Activated CD8-positive, alpha-beta memory T cell treated with anti-CD3 and anti-CD28 coated beads, Interleukin-2, amount 50 U/mL, for 24 hours (primary cell): ENCODE data around the gene MCAM.

Source experiments
- DNase-seq: peaks from one replicate; pipeline ENCODE4 v3.0.0-alpha.2; 2020; ENCODE audit errors: extremely low read depth

Gene MCAM

DNA sequence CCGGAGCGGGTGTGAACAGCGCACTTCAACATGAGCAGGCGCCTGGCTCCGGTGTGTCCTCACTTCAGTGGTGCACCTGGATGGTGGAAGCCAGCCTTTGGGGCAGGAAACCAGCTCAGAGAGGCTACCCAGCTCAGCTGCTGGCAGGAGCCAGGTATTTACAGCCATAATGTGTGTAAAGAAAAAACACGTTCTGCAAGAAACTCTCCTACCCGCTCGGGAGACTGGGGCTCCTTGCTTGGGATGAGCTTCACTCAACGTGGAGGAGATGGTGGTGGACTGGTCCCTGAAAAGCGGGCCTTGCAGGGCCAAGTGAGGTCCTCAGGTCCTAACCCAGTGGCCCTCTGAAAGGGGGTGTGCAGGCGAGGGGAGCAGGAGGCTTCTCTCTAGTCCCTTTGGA is 7.5 kb downstream of the MCAM start:
- no peak for DNase-seq

DNA sequence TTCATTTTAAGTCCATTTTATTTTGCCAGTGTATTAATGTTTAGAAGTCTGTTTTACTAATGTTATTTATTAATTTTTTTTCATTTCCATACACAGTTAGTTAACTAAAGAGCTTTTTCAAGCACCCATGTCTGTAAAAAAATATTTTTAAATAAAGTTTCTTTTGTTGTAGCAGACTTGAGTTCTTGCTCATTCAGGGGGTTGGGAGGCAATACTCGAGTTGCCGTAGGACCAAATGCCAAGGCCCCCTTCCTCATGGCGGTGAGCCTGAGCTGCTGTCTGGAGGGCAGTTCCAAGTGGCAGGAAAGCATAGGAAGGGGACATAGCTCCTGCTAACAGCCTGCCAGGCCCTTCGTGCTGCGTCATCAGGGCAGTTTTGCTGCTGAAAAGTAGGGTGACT is 9.0 kb downstream of the MCAM start:
- DNase-seq = no peak

DNA sequence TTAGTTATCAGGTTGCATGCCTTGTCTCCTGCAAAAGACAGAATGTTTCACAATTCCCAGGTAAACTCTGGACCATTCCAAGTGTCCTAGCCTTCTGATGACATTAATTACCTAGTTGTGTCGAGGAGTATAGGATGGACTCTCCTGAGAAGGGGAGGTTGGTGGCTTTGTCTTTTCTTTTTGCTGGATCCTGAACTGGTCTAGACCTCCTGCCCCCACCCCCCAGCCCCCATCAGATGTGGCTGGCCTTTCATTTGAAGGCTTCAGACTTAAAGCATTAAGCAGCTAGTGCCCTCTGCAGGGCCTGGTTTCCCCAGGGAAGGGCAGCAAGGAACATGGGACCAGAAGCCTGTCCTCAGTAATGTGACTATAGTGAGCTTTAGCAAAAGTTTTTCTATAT is 9.7 kb downstream of the MCAM start:
- DNase-seq = no peak

DNA sequence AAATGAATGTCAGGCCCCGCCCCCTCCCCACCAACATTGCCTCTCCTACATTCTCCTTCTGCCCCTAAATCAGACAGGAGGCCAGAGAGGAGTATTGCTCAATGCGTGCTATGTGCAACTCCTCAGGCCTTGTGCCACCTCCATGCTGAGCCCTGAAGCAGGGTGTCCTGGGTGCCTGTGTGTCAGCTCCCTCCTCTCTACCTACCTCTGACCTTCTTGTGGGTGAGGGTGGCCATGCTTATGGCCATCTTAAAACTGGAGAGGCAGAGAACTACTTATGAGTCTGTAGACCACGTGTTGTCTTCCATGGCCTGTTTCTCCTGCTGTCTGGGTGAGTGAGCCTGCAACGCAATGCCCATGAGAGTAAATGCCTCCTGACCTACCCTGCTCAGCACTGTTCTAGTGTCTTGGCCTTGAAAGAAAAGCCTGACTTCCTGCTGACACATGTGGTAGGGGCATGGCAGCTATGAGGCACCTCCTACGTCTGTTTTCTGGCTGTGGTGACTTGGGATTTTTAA is 10.5 kb downstream of the MCAM start:
- no peak for DNase-seq

DNA sequence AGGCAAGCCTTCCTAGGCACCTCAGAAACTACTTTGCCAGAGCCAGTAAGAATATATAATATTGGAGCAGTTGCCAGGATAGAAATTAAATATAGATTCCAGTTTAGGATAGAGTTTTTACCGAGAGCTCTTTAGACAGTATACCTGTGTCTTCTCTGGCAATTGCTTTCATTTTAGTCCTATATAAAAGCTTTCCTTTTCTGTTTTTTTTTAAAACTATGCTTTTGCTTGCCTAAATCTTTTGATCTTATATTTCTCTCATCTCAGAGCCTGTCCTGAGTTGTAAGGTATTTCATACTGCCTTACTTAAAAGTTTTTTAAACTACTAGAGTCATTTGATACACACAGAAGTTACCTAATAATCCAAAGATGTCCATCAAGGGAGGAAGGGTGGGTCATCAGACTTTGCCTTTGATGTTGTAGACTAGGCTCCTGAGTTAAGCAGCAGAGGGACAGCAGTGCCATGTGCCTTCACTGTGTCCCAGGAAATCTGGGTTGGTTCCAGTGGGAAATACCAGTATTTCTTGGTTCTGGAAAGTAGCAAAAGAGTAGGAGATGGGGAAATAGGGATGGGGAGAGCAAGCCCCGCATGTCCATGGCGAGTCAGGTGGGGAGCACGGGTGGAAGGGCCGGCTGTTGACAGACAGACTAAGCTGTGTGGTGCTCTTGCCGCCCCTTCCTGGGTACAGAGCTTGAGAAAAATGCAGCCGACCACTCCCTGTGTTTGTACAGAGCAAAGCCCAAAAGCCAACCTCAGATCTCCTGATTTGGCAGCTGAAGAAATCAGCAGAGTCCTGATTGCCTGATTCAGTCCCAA is 11.2 kb downstream of the MCAM start:
- DNase-seq = no peak

DNA sequence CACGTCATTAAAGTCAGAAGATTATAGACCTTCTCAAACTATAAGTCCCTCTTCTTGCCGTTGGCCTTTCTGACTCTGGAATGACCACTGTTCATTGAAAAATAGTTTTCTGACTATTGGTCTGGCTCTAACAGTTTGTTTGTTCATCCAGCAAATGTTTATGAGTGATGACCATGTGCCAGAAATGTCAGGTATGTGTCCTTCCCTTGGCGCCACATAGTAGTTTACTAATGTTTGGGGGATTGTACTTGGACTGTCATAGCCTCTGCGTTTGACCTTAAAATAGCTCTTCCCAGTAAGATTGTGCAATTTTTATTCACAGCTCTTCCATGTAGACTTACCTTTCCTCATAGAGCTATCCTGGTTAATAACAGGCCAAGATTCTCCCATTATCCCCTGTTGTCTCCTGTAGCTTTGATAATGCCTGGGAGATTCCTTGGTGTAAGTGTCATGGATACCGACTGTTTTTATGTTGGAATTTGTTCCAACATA is 13.7 kb downstream of the MCAM start:
- DNase-seq = no peak

DNA sequence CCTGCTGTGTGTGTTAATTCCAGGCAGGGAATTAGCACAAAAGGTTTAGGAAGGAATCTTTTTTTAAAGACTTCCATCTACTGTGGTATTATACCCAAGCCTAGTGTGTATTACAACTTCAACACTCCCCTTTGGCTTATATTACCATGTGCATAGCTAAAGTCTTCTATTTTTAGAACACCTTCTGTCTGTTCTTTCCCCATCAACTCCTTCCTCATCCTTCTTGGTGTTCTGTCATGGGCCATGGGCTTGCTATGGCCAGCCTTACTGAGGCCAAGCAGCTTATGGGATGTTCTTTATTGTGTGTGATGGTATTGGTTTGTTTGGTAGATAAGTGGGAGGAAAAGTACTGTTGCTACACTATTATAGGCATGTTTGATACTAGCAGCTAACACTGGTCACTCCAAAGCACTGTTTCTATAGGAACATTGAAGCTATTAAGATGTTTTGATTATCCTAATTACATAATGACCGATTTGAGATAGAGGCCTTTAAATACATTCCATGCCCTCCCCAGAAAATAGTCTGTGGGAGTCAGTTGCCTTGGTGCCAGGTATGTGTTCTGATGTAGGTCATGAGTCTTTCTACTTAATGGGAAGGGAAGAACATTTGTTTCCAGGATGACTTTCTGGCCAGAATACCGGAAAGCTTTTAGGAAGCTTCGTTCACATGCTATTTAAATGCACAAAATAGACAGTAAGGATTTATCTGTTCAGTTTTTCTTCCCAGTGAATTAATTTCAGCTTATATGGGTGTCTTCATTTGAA is 16.5 kb downstream of the MCAM start:
- no peak for DNase-seq

DNA sequence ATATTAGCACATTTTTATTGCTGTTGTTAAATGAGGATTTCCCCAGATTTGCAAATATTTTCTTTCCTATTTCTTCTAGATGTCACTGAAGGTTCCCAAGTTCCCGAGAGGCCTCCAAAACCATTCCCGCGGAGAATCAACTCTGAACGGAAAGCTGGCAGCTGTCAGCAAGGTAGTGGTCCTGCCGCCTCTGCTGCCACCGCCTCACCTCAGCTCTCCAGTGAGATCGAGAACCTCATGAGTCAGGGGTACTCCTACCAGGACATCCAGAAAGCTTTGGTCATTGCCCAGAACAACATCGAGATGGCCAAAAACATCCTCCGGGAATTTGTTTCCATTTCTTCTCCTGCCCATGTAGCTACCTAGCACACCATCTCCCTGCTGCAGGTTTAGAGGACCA is 17.5 kb downstream of the MCAM start:
- DNase-seq = no peak

DNA sequence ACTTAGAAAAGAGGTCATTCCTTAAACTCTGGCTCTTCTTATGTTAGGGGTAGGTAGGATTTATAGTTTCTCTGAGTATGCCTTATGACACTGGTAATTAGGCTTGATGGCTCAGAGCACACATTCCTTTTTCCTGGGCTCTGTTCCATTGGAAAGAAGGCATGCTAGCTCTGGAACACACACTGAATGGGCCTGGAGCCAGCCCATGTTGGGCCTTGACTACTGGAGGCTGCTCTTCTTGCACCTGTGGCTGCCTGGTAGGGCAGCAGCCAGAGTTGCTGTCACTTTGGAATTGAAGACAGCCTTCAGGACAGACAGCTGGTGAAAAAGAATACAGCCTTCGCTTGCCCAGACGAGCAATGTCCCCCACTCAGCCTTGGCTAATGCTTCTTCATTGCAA is 18.2 kb downstream of the MCAM start:
- DNase-seq = no peak

DNA sequence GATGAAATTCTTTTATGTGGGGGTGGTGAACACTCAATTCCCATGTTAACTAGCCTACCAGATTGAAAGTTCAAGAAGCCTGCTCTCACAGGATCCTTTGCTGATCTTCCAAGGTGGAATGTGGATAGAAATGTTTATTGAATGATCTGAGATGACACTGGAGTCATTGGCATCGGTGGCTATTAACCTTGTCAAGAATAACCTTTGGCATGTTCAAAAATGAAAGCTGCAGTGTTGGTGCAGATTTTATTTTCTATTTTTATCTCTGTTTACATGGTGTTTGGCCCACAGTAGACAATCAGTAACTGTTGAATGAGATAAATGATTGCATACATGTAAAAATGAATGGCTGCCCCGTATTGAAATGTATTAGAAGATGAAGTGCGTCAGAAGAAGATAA is 19.0 kb downstream of the MCAM start:
- DNase-seq = no peak

DNA sequence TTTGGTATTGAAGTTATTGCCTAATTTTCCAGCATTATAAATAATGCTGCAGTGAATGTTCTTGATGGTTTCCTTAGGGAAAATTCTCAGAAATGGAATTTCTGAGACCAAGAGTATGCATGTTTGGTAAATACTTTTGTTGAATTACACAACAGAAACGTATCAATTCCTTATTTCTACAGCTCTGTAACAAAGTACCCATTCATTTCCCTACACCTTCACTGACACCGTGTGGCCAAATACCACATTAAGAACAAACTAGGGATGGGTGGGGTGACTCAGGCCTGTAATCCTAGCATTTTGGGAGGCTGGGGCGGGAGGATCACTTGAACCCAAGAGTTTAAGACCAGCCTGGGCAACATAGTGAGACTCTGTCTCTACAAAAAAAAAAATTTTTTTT is 21.8 kb downstream of the MCAM start:
- DNase-seq = no peak

DNA sequence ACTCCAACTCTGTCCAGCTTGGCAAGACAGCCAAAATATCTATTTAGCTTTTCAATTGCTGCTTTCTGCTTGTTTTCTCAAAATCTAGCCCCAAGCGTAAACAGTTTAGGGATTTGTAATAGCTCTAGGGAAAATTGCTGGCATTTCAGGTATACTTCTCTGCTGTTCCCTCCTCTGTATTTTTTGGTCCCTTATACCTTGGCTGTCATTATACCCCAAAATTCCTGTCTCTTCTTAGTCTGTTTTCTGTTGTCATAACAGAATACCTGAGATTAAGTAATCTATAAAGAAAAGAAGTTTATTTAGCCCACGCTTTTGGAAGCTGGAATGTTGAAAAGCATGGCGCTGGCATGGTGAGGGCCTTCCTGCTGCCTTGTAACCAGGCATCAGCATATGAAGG is 23.5 kb downstream of the MCAM start:
- DNase-seq = no peak

DNA sequence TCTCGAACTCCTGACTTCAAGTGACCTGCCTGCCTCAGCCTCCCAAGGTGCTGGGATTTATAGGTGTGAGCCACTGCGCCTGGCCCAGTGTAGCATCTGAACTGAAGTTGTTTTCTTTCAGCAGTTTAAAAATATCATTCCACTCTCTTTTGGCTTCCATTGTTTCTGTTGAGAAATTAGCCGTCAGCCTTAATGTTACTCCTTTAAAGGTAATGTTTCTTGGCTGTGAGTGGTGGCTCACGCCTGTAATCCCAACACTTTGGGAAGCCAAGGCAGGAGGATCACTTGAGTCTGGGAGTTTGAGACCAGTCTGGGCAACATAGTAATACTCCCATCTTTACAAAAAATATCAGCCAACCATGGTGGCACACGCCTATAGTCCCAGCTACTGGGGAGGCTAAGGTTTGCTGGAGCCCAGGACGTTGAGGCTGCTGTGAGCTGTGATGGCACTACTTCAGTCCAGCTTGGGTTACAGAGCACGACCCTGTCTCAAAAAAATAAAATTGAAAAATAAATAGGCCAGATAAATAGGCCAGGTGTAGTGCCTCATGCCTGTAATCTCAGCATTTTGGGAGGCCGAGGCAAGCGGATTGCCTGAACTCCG is 25.9 kb downstream of the MCAM start:
- no peak for DNase-seq

DNA sequence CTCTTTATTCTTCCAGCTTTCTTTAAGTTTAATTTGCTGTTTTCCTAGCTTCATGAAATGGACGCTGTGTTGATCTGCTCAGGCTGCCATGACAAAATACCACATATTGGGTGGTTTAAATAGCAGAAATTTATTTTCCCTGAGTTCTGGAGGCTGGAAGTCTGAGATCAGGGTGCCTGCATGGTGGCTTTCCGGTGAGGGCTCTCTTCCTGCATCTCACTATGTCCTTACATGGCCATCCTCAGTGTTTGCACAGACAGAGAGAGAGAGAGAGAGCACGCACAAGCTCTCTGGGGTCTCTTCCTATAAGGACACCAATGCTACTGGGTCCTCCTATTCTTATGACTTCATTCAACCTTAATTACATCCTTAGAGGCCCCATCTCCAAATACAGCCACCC is 28.7 kb downstream of the MCAM start:
- no peak for DNase-seq

DNA sequence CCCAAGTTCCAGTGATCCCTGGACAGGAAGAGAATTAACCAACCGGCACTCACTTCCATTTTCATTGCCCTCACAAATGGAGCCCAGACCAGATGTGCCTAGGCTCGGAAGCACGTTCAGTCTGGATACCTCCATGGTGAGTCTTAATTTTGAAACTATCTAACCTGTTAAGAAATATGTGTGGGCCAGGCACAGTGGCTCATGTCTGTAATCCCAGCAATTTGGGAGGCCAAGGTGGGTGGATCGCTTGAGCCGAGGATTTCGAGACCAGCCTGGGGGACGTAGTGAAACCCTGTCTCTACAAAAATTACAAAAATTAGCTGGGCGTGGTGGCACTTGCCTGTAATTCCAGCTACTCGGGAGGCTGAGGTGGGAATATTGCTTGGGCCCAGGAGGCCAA is 31.5 kb downstream of the MCAM start:
- no peak for DNase-seq

DNA sequence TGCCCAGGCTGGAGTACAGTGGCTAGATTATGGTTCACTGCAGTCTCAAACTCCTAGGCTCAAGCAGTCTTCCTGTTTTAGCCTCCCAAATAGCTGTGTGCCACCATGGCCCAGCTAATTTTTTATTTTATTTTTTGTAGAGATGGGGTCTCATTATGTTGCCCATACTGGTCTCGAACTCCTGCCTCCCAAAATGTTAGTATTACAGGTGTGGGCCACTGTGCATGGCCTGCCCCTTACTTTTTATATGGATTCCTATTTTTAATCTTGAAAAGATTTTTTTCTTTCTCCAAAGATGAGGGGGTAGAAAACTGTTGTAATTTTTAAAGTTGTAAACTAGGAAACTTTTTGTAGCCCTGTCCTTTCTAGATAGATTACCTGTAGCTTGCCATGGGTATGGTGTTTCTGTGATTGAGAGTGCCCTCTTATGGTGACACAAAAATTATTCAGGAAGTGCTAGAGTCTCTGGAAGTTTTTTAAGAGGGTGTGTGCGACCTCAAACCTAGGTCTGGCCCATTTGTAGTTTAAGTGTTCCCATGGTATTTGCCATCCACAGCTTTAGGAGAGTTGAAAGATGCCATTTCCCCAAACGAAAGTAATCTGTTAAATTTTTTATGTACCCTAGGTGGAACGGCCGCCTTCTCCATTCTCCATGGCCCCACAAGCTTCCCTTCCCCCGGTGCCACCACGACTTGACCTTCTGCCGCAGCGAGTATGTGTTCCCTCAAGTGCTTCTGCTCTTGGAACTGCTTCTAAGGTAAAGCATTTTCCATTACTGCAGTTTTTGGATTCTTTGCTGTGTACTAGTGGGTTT is 32.4 kb downstream of the MCAM start:
- DNase-seq = no peak

DNA sequence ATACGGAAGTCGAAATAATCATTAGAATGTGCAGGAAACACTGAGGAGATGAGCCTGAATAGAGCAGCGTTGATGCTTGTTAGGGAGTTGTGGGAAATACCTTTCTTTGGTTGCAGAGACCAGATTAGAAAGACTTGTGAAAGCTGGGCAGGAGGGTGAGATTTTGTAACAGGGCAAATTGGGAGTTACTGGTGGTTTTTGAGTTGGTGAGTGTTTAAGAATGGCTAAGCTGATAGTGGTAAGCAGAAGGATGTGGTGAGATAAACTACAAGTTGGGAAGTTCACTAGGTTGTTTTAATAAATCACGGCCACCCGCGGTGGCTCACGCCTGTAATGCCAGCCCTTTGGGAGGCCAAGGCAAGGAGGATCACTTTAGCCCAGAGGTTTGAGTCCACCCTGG is 34.4 kb downstream of the MCAM start:
- no peak for DNase-seq

DNA sequence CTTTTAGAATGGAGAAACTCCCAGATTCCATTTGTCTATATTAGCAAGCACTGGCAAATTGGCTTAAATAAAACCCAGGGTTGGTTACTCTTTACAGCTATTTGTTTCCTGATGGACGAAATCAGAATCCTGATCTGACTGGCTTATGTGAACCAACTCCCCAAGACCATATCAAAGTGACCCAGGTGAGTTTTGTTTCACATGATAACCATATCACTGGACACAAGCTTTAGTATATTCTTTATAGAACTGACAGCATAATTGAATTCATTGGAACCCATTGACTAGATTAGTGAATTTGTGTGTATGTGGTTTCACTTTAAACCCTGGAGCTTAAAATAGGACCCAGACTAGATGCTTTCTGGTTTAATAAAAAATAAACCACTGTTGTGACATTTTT is 39.3 kb downstream of the MCAM start:
- no peak for DNase-seq

DNA sequence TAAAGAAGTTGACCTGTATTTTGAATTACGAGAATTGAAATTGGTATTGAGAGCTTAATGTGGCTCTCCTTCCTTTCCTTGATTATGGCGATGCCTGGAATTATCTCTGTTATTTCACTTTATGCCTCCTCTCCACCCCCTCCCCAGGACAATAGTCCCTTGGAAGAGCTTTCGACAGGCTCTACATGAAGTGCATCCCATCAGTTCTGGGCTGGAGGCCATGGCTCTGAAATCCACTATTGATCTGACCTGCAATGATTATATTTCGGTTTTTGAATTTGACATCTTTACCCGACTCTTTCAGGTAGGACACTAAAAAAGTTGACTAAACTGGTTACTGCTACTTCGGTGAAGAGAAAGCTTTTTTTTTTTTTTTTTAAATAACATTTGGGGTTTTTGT is 43.2 kb downstream of the MCAM start:
- no peak for DNase-seq

DNA sequence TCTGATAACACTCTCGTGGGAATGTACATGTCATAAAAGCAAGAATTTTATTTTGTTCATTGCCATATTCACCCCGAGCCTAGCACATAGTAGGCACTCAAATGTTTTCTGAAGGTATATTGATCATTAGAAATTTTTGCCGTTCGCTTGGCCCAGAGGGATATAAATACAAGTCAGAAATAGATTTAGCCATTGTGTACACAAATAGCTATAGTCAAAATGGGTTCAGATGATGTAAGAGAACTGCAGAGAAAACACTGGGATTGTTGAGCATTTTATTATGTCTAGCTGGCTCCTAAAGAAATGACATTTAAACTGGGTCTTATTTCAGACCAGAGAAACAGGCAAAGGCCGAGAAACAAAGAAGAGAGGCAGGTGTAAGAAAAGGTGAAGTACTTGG is 49.3 kb downstream of the MCAM start:
- no peak for DNase-seq

DNA sequence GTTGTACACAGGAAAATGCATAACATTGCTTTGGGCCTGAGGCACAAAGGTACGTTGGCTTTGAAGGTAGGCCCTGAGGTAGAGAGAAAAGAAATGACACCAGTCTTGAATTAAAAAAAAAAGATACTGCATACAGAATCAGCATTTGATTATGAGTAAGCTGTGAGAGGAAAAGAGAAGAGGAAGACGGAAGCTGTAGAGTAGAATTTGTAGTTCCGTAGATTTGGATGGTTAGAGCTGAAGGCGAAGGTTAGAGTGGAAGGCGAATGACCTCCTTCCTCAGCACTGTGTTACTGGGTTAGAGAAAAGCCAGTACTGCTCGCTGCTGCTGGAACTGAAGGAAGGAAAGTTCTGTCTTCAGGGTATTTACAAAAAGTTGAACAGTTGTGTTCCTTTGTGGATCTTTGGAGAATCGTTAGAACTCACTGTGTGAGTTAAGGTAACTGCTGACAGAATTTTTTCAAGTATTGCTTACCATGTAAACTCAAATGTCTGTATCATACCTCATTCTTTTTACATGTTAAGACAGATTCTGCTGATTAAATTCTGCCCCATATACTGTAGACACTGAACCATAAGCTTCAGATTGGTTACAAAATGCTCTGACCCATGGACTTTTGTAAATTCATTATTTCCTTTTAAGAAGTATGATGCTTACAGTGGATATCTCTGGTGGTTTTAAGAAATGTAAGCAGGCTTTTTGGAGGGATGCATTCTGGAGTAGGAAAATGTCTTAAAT is 50.2 kb downstream of the MCAM start:
- DNase-seq = no peak
